ENCODE results near the gene RIPK1. TPM values are rescaled to one million over a fixed set of nuclear protein-coding genes. Genes with fewer than 3 reads are reported as not detected.

The RIPK1 gene
- total RNA-seq, 4 donors from 2014 or later, result 8.6 to 12.0 (median 10.3) TPM

DNA sequence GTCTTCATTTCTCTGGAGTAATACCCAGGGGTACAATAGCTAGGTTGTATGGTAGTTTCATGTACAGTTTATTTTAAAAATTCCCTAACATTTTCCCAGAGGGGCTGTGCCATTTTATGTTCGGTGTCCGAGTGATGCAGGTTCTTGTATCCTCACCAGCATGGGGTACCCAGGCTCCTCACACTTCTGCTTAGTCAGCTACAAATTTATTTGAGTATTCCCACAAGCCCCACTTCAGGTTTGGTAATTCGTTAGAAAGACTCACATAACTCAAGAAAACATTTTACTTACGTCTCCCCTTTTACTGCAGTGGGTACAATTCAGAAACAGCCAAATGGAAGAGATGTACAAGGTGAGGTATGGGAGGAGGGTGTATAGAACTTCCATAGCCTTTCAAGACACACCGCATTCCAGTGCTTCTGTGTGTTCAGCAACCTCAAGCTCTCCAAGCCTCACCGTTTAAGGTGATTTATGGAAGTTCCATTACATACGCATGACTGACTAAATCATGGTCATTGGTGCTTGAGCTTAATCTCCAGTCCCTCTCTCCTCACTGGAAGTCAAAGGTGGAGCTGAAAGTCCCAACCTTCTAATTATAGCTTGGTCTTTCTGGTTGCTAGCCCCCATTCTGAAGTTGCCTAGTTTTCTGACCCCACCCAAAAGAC, 18.1 kb downstream of the RIPK1 start:
- Histone ChIP-seq H3K36me3 (peaks cover 0 to 67% of the 10 kb centered on the region in 2 donors), H3K27ac (no peak overlapping the region), H3K4me1 (peaks cover 0 to 3% of the 10 kb centered on the region in 2 donors), H3K27me3 (no peaks in the 10 kb centered on the region), H3K9me3 (no peaks in the 10 kb centered on the region), H3K4me3 (no peak overlapping the region)
- in situ Hi-C loops (cut with MboI; ENCODE audit: low sequenced_read_pairs in 4 of 4) (no loop called here), intact Hi-C loops (cut with DNase I; ENCODE audit: low total_unique reads) (no loop called here)
- DNase-seq (no peak), ATAC-seq (no peak)
- no peak for TF ChIP-seq POLR2A (IDR thresholded peaks at IDR 0.05)
- TF ChIP-seq, protein P1, sequence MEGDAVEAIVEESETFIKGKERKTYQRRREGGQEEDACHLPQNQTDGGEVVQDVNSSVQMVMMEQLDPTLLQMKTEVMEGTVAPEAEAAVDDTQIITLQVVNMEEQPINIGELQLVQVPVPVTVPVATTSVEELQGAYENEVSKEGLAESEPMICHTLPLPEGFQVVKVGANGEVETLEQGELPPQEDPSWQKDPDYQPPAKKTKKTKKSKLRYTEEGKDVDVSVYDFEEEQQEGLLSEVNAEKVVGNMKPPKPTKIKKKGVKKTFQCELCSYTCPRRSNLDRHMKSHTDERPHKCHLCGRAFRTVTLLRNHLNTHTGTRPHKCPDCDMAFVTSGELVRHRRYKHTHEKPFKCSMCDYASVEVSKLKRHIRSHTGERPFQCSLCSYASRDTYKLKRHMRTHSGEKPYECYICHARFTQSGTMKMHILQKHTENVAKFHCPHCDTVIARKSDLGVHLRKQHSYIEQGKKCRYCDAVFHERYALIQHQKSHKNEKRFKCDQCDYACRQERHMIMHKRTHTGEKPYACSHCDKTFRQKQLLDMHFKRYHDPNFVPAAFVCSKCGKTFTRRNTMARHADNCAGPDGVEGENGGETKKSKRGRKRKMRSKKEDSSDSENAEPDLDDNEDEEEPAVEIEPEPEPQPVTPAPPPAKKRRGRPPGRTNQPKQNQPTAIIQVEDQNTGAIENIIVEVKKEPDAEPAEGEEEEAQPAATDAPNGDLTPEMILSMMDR (IDR thresholded peaks at IDR 0.05 in 4 of 5, conservative IDR thresholded peaks at IDR 0.05 in 1 of 5), result no peak

DNA sequence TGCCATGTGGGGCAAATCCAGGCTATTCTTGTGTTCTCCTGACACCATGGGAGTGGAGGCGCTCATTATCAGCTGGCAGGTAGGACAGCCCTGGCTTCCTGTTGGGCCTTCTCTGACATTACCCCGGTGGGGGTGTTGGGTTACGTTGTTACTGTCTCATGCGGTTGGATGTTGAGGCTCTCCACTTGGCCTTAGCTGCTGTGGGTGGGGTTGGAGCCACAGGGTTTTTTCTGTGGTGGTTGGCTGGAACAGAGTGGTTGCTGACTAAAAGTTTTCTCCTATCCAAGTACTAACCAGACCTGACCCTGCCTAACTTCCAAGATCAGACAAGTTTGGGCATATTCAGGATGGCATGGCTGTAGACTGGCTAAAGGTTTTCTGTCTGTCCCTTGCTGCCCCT, 20.2 kb downstream of the RIPK1 start:
- peaks cover 0 to 3% of the 10 kb centered on the region in 2 donors for H3K4me1 ChIP-seq
- no peak overlapping the region for H3K4me3 ChIP-seq
- DNase-seq (peak in 1 of 2 donors; percentile 47), ATAC-seq (peak; percentile 56 to 81)
- H3K9me3 ChIP-seq, result no peaks in the 10 kb centered on the region
- H3K27me3 ChIP-seq, result no peaks in the 10 kb centered on the region
- in situ Hi-C loops (cut with MboI; ENCODE audit: low sequenced_read_pairs in 4 of 4) (no loop called here), intact Hi-C loops (cut with DNase I; ENCODE audit: low total_unique reads) (no loop called here)
- H3K27ac ChIP-seq, result peak overlapping the region in 3 of 4 donors; percentile 26 to 30 (median 26)
- no peak for TF ChIP-seq POLR2A (IDR thresholded peaks at IDR 0.05)
- TF ChIP-seq, protein P1 (IDR thresholded peaks at IDR 0.05 in 4 of 5, conservative IDR thresholded peaks at IDR 0.05 in 1 of 5), result no peak
- peaks cover 0 to 47% of the 10 kb centered on the region in 2 donors for H3K36me3 ChIP-seq

DNA sequence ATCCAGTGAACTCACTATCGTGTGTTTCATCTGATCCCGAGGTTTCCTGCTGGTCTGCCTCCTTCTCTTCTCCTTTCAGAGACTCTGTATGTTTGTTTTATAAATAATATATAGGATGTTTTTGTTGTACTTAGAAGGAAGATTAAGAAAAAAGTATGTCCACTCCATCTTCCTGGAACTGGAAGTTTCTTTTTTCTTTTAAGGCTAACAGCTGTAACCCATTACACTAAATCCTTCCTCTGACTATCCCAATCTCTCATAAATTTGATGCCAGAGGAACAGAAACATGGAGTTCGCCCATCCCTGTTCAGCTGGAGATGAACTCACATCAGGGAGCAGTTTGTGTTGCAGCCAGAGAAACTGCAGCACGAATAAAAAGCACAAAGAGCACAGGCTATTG, 20.7 kb downstream of the RIPK1 start:
- Histone ChIP-seq H3K27ac (peak overlapping the region in 3 of 4 donors; percentile 26 to 30 (median 26)), H3K4me1 (peaks cover 0 to 3% of the 10 kb centered on the region in 2 donors), H3K9me3 (no peaks in the 10 kb centered on the region), H3K36me3 (peaks cover 0 to 44% of the 10 kb centered on the region in 2 donors), H3K27me3 (no peaks in the 10 kb centered on the region), H3K4me3 (no peak overlapping the region)
- intact Hi-C loops (cut with DNase I; ENCODE audit: low total_unique reads) (no loop called here), in situ Hi-C loops (cut with MboI; ENCODE audit: low sequenced_read_pairs in 4 of 4) (no loop called here)
- peak; percentile 11 to 54 for ATAC-seq
- DNase-seq, result no peak
- TF ChIP-seq POLR2A (IDR thresholded peaks at IDR 0.05), result no peak
- TF ChIP-seq, protein P1 (IDR thresholded peaks at IDR 0.05 in 4 of 5, conservative IDR thresholded peaks at IDR 0.05 in 1 of 5), result no peak

DNA sequence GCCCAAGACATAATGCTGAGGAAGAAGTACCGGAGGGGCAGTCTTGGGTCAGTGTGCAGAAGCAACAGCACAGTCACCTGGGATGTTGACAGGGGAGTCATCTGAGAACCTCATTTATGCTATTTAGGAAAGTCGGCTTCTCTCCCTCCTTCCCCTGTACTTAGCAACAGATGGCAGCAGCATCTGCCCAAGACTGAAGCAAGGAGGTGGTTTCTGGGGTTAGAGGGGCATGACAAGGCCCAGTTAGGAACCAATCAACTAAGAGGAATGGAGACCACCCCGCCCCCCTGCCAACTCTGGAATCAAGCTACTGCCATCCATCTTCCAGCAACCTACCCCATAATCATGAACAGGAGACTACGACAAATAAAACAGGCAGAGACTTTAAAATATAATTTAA, 21.7 kb downstream of the RIPK1 start:
- H3K9me3 ChIP-seq, result no peaks in the 10 kb centered on the region
- H3K4me1 ChIP-seq, result peaks cover 0 to 3% of the 10 kb centered on the region in 2 donors
- no peak overlapping the region for H3K4me3 ChIP-seq
- no peak for DNase-seq
- no peak overlapping the region for H3K27ac ChIP-seq
- peaks cover 0 to 48% of the 10 kb centered on the region in 2 donors for H3K36me3 ChIP-seq
- TF ChIP-seq, protein P1 (IDR thresholded peaks at IDR 0.05 in 4 of 5, conservative IDR thresholded peaks at IDR 0.05 in 1 of 5), result no peak
- no peak for TF ChIP-seq POLR2A (IDR thresholded peaks at IDR 0.05)
- no peak for ATAC-seq
- H3K27me3 ChIP-seq, result no peaks in the 10 kb centered on the region
- in situ Hi-C loops (cut with MboI; ENCODE audit: low sequenced_read_pairs in 4 of 4) (no loop called here), intact Hi-C loops (cut with DNase I; ENCODE audit: low total_unique reads) (no loop called here)

Data from gastrocnemius medialis (tissue), 4 donors.